ENCODE results near the gene CAMK1D.

DNA sequence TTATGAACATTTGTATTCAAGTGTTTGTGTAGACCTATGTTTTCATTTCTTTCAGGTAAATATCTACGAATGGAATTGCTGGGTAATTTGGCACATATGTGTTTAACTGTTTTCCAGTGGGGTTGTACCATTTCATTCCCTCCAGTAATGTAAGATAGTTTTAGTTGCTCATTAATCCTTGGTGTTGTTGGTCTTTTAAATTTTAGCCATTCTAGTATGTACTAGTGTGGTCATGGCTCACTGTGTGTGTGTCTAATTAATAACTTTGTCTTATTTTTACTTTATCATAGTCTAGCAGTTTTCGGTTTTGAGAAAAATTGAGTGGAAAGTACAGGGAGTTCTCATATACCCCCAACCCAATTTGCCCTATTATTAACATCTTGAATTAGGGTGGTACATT lies 278.8 kb downstream of the CAMK1D start:
- TF ChIP-seq, protein P1, sequence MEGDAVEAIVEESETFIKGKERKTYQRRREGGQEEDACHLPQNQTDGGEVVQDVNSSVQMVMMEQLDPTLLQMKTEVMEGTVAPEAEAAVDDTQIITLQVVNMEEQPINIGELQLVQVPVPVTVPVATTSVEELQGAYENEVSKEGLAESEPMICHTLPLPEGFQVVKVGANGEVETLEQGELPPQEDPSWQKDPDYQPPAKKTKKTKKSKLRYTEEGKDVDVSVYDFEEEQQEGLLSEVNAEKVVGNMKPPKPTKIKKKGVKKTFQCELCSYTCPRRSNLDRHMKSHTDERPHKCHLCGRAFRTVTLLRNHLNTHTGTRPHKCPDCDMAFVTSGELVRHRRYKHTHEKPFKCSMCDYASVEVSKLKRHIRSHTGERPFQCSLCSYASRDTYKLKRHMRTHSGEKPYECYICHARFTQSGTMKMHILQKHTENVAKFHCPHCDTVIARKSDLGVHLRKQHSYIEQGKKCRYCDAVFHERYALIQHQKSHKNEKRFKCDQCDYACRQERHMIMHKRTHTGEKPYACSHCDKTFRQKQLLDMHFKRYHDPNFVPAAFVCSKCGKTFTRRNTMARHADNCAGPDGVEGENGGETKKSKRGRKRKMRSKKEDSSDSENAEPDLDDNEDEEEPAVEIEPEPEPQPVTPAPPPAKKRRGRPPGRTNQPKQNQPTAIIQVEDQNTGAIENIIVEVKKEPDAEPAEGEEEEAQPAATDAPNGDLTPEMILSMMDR (IDR thresholded peaks at IDR 0.05; ENCODE audit: low read length): no peak
- TF ChIP-seq EZH2 (IDR thresholded peaks at IDR 0.05; ENCODE audit: borderline replicate concordance, low read length): no peak
